ENCODE data around the gene GRID2. TPM values are rescaled to one million over a fixed set of nuclear protein-coding genes. Genes with fewer than 3 reads are reported as not detected.

The GRID2 gene
- total RNA-seq, 2 experiments from 2014 or later = not detected

DNA sequence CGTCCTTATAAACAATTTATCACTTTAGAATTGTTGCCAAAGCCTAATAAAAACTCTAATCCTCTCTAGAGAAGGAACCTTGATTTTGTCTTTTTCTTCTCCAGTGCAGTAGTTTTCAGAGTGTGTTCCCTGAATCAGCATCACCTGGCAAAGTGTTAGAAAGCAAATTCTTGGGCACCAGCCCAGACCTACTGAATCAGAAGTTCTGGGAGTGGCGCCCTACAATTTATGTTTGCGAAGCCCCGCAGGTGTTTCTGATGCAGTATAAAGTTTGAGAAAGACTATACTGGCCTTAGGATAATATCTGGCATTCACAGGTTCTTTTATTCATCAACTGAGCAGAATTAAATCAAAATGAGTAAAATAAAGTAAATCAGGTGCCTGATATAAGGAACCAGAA, 879.0 kb downstream of the GRID2 start:
- DNase-seq = no peak
- H3K9me3 Mint-ChIP-seq = peaks cover 2% of the 10 kb centered on the region
- no peak overlapping the region for H3K4me3 Mint-ChIP-seq
- H3K27me3 Mint-ChIP-seq (ENCODE audit: low read depth) = no peaks in the 10 kb centered on the region
- no peaks in the 10 kb centered on the region for H3K4me1 Mint-ChIP-seq (ENCODE audit: low read depth)
- intact Hi-C loops (cut with micrococcal nuclease) = no loop called here
- CTCF ChIA-PET = no interaction called here
- no peak overlapping the region for H3K27ac Mint-ChIP-seq
- no peaks in the 10 kb centered on the region for H3K36me3 Mint-ChIP-seq (ENCODE audit: low read depth)

DNA sequence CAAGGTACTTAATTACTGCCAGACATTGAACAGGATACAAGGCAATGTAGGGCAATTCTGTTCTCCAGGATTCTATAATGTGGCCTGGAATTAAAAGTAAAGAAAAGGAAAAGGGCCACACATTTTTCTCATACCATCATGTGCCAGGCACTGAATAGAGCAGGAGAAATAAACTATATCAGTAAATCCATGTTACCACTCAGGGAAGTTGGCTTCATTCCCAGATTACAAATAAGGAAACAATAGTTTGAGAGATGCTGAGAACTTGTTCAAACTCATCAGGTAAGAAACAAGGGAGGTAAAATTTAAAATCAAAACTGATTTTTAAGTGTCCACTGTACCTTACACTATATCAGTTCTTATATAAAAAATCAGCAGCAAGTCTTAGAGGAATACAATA, 879.8 kb downstream of the GRID2 start:
- Mint-ChIP-seq H3K36me3 (ENCODE audit: low read depth) (no peaks in the 10 kb centered on the region), H3K4me3 (no peak overlapping the region), H3K27ac (no peak overlapping the region), H3K9me3 (peaks cover 2% of the 10 kb centered on the region), H3K27me3 (ENCODE audit: low read depth) (no peaks in the 10 kb centered on the region), H3K4me1 (ENCODE audit: low read depth) (no peaks in the 10 kb centered on the region)
- CTCF ChIA-PET = no interaction called here
- no peak for DNase-seq
- intact Hi-C loops (cut with micrococcal nuclease) = no loop called here

DNA sequence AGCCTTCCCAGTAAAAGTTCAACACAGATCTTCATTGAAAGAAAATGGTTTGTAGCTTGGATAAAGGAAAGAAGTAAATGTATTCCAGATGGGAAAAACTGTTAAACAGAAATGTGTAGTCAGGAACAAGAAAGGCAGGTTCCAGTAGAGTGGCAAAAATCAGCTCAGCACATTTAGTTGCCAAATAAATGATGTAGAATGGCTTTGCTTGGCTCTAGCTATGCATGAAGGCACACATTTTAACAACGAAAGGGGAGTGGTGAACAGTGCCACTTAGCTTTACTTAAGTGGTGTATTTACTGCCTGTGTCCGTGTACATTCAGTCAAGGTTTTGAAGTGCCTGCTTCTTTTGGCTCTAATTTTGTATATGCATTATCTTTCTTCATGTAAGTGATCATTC, 880.3 kb downstream of the GRID2 start:
- no peak for DNase-seq
- H3K4me1 Mint-ChIP-seq (ENCODE audit: low read depth) = no peaks in the 10 kb centered on the region
- CTCF ChIA-PET = no interaction called here
- H3K27me3 Mint-ChIP-seq (ENCODE audit: low read depth) = no peaks in the 10 kb centered on the region
- H3K9me3 Mint-ChIP-seq = peaks cover 3% of the 10 kb centered on the region
- H3K36me3 Mint-ChIP-seq (ENCODE audit: low read depth) = no peaks in the 10 kb centered on the region
- intact Hi-C loops (cut with micrococcal nuclease) = no loop called here
- H3K4me3 Mint-ChIP-seq = no peak overlapping the region
- no peak overlapping the region for H3K27ac Mint-ChIP-seq

DNA sequence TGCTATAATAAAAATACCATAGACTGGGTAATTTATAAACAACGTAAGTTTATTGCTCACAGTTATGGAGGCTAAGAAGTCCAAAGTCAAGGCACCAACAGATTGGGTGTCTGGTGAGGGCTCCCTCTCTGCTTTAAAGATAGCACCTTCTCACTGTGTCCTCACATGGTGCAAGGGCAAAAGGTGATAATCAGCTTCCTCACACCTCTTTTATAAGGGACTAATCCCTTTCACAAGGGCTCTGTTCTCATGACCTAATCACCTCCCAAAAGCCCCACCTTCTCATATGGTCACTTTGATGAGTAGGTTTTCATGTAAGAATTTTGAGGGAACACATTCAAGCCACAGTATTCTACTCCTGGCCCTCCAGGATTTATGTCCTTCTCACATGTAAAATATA, 883.1 kb downstream of the GRID2 start:
- DNase-seq = no peak
- Mint-ChIP-seq H3K9me3 (peaks cover 3% of the 10 kb centered on the region), H3K36me3 (ENCODE audit: low read depth) (no peaks in the 10 kb centered on the region), H3K27me3 (ENCODE audit: low read depth) (no peaks in the 10 kb centered on the region), H3K4me1 (ENCODE audit: low read depth) (no peaks in the 10 kb centered on the region), H3K27ac (no peak overlapping the region), H3K4me3 (no peak overlapping the region)
- CTCF ChIA-PET = interaction anchor here (0.6 kb wide), 1 partner anchor 979 kb away, joined by 5 read pairs; no protein-coding TSS in a partner anchor
- intact Hi-C loops (cut with micrococcal nuclease) = no loop called here

GRCh38 chr4:93187466-93187865, 883.7 kb downstream of the GRID2 start:
- no peaks in the 10 kb centered on the region for H3K36me3 Mint-ChIP-seq (ENCODE audit: low read depth)
- CTCF ChIA-PET = no interaction called here
- H3K9me3 Mint-ChIP-seq = peaks cover 5% of the 10 kb centered on the region

GRCh38 chr4:93187892-93188291, 884.1 kb downstream of the GRID2 start:
- Mint-ChIP-seq H3K4me3 (no peak overlapping the region), H3K27ac (no peak overlapping the region), H3K9me3 (peaks cover 5% of the 10 kb centered on the region), H3K4me1 (ENCODE audit: low read depth) (no peaks in the 10 kb centered on the region), H3K27me3 (ENCODE audit: low read depth) (no peaks in the 10 kb centered on the region), H3K36me3 (ENCODE audit: low read depth) (no peaks in the 10 kb centered on the region)
- no peak for DNase-seq
- intact Hi-C loops (cut with micrococcal nuclease) = no loop called here
- CTCF ChIA-PET = no interaction called here

More at GRCh38 chr4:93187466-93187865, 883.7 kb downstream of the GRID2 start:
- no peak overlapping the region for H3K4me3 Mint-ChIP-seq
- no peaks in the 10 kb centered on the region for H3K27me3 Mint-ChIP-seq (ENCODE audit: low read depth)
- no peaks in the 10 kb centered on the region for H3K4me1 Mint-ChIP-seq (ENCODE audit: low read depth)
- intact Hi-C loops (cut with micrococcal nuclease) = no loop called here
- DNase-seq = no peak
- no peak overlapping the region for H3K27ac Mint-ChIP-seq

GRCh38 chr4:93199492-93199891, 895.7 kb downstream of the GRID2 start:
- Mint-ChIP-seq H3K9me3 (peaks cover 5% of the 10 kb centered on the region), H3K4me3 (no peak overlapping the region), H3K4me1 (ENCODE audit: low read depth) (no peaks in the 10 kb centered on the region), H3K27me3 (ENCODE audit: low read depth) (no peaks in the 10 kb centered on the region), H3K36me3 (ENCODE audit: low read depth) (no peaks in the 10 kb centered on the region), H3K27ac (no peak overlapping the region)
- DNase-seq = no peak
- intact Hi-C loops (cut with micrococcal nuclease) = no loop called here
- CTCF ChIA-PET = no interaction called here

DNA sequence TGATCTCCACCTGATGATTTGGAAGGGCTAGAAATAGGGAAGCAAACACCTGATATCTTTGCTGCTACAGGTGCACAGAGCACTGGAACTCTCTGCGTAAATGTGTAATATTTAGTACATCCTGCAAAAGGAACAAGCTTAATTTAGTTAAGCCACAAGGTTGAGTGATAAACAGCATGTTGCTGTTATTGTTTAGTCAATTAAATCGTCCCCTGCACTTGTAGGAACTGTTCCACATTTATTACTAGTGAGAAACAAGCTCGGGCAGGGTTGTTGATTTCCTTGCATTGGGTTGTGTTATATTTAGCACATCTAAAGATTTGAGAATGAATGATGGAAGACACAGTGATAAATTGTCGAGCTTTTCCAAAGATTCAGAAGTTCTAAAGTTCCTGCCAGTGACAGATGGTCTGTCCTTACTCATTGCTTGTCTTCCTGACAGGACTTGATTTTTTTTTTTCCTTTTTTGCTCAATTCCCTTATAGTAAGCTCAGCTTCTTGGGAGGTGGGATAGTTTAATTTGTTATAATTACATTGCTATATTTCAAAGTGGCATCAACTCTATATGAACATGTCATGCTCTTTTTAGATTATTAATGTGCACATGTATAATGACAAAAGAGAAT, 897.8 kb downstream of the GRID2 start:
- H3K36me3 Mint-ChIP-seq (ENCODE audit: low read depth) = no peaks in the 10 kb centered on the region
- intact Hi-C loops (cut with micrococcal nuclease) = no loop called here
- no peaks in the 10 kb centered on the region for H3K27me3 Mint-ChIP-seq (ENCODE audit: low read depth)
- H3K9me3 Mint-ChIP-seq = peaks cover 6% of the 10 kb centered on the region
- DNase-seq = no peak
- CTCF ChIA-PET = no interaction called here
- H3K4me3 Mint-ChIP-seq = no peak overlapping the region
- H3K4me1 Mint-ChIP-seq (ENCODE audit: low read depth) = no peaks in the 10 kb centered on the region
- no peak overlapping the region for H3K27ac Mint-ChIP-seq

DNA sequence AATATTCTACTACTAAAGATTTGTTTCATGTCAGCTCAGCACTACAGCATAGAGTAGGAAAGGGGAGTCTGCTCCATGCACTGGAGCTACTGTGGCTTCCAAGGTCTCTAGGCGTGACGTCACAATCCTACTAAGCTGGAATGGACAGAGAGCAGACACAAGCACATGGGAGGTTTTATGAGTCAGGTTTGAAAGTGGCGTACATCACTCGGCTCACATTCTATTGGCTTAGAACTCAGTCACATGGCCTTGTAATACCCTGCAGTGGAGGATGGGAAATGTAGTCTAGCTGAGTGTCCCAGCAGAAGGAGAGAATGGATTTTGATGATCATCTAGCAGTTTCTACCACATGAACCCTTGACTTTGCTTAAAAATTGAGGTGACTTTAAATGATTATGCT, 899.9 kb downstream of the GRID2 start:
- no peaks in the 10 kb centered on the region for H3K4me1 Mint-ChIP-seq (ENCODE audit: low read depth)
- H3K9me3 Mint-ChIP-seq = peaks cover 2% of the 10 kb centered on the region
- no peaks in the 10 kb centered on the region for H3K27me3 Mint-ChIP-seq (ENCODE audit: low read depth)
- CTCF ChIA-PET = no interaction called here
- intact Hi-C loops (cut with micrococcal nuclease) = no loop called here
- no peaks in the 10 kb centered on the region for H3K36me3 Mint-ChIP-seq (ENCODE audit: low read depth)
- DNase-seq = no peak
- no peak overlapping the region for H3K27ac Mint-ChIP-seq
- no peak overlapping the region for H3K4me3 Mint-ChIP-seq

DNA sequence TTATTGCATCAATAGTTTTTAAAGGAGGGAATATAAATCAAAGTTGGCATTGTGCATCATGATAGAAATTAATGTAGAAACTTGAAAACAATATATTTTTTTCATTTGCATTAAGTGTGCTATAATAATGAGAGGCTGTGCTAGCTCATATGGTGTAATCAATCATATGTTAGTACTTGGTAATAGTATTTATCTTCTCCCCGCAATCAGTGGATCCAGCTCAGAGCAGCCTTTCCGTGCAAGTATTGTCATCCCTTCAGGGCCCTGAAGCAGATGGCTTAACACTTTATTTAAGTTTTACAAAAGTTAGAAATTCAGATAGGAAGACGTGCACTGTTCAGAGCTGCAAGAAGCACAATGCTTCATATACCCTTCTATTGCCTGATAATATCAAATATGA, 908.5 kb downstream of the GRID2 start:
- Mint-ChIP-seq H3K4me1 (ENCODE audit: low read depth) (no peaks in the 10 kb centered on the region), H3K27ac (no peak overlapping the region), H3K27me3 (ENCODE audit: low read depth) (no peaks in the 10 kb centered on the region), H3K9me3 (no peaks in the 10 kb centered on the region), H3K4me3 (no peak overlapping the region), H3K36me3 (ENCODE audit: low read depth) (no peaks in the 10 kb centered on the region)
- CTCF ChIA-PET = interaction anchor here (0.8 kb wide), 1 partner anchor 16 kb away, joined by 3 read pairs; no protein-coding TSS in a partner anchor
- no peak for DNase-seq
- intact Hi-C loops (cut with micrococcal nuclease) = no loop called here

GRCh38 chr4:93216646-93217045, 912.9 kb downstream of the GRID2 start:
- Mint-ChIP-seq H3K36me3 (ENCODE audit: low read depth) (no peaks in the 10 kb centered on the region), H3K27me3 (ENCODE audit: low read depth) (no peaks in the 10 kb centered on the region), H3K27ac (no peak overlapping the region), H3K4me3 (no peak overlapping the region), H3K4me1 (ENCODE audit: low read depth) (no peaks in the 10 kb centered on the region), H3K9me3 (no peaks in the 10 kb centered on the region)
- CTCF ChIA-PET = no interaction called here
- DNase-seq = no peak
- intact Hi-C loops (cut with micrococcal nuclease) = no loop called here

DNA sequence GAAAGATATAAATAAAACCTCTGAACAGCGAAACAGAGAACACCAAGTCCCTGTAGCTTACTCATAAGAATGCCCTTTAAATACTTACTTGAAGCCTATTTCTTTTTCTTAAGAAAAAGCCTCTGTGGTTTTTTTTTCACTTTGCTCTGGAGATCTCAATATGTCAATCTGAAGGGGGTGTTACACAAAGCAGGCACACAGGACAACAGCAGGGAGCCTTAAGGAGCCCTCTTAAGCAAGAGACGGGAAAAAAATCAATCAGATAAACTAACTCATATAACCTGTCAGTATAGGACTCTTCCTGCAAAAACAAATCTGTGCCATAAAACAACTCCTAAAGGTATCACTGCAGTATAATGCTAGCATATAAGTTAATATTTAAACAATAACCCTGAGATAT, 913.7 kb downstream of the GRID2 start:
- no peaks in the 10 kb centered on the region for H3K9me3 Mint-ChIP-seq
- CTCF ChIA-PET = no interaction called here
- intact Hi-C loops (cut with micrococcal nuclease) = no loop called here
- no peak overlapping the region for H3K27ac Mint-ChIP-seq
- H3K4me3 Mint-ChIP-seq = no peak overlapping the region
- H3K27me3 Mint-ChIP-seq (ENCODE audit: low read depth) = no peaks in the 10 kb centered on the region
- H3K36me3 Mint-ChIP-seq (ENCODE audit: low read depth) = no peaks in the 10 kb centered on the region
- no peak for DNase-seq
- no peaks in the 10 kb centered on the region for H3K4me1 Mint-ChIP-seq (ENCODE audit: low read depth)

GRCh38 chr4:93221771-93222170, 918.0 kb downstream of the GRID2 start:
- H3K27me3 Mint-ChIP-seq (ENCODE audit: low read depth) = no peaks in the 10 kb centered on the region
- H3K27ac Mint-ChIP-seq = no peak overlapping the region
- H3K36me3 Mint-ChIP-seq (ENCODE audit: low read depth) = no peaks in the 10 kb centered on the region
- CTCF ChIA-PET = no interaction called here
- DNase-seq = no peak
- intact Hi-C loops (cut with micrococcal nuclease) = no loop called here
- H3K9me3 Mint-ChIP-seq = peaks cover 5% of the 10 kb centered on the region
- H3K4me3 Mint-ChIP-seq = no peak overlapping the region
- H3K4me1 Mint-ChIP-seq (ENCODE audit: low read depth) = no peaks in the 10 kb centered on the region
